ENCODE measurements around the gene MBOAT7. TPM values are rescaled to one million over a fixed set of nuclear protein-coding genes. Genes with fewer than 3 reads are reported as not detected.

MBOAT7 gene
- total RNA-seq, 1 experiment from 2014 or later, result 100 TPM

DNA sequence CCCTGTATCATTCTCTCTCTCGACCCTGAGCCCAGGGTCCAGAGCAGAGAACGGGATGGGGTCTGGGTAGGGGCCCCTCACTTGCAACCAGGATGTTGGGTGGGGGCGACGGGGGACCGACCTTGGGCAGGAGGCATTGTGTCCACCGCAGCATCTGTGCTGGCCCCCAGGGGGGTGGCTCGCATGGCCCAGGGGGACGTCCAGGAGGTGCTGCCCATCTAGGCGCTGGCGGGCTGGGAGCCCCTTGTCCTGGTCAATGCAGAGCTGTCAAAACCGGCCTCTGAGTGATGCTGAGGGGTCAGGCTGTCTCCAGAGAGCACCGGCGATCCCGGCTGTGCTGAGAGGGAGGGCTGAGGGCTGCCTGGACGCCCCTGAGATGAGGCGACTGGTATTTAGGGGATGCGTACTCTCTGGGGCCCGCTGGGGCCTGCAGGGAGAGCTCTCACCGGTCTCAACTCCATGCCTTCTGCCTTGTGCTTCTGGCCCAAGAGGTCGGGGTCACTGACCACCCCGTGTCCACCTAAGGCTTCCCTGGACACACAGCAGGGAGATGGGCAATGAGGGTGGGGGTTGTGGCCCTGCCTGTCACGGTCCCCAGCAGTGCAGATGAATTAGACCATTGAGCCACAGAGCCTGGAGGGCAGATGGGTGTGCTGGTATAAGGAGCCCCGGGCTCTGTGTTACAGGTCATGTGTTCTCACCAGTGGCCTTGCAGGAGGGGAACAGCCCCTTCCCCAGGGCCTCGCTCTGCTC lies 19.9 kb upstream of the MBOAT7 start:
- no peak overlapping the region for H4K91ac ChIP-seq (ENCODE audit: insufficient read length, low read depth, low read length)
- peaks cover 3% of the 10 kb centered on the region for H4K20me1 ChIP-seq (ENCODE audit: control insufficient read depth, insufficient read depth, insufficient read length)
- peaks cover 3% of the 10 kb centered on the region for H3K27me3 Mint-ChIP-seq (ENCODE audit: low read depth)
- H3K27me3 ChIP-seq (ENCODE audit: insufficient read depth, low read length), result no peaks in the 10 kb centered on the region
- H2BK120ac ChIP-seq (ENCODE audit: low read depth, low read length, poor library complexity, severe bottlenecking), result no peak overlapping the region
- no peak overlapping the region for H2BK5ac ChIP-seq (ENCODE audit: insufficient read length, low read length)
- no peaks in the 10 kb centered on the region for H3K79me1 ChIP-seq (ENCODE audit: insufficient read depth, low read depth, low read length, poor library complexity, severe bottlenecking)
- H4K8ac ChIP-seq (replicated peaks; ENCODE audit: insufficient read length, low read depth, low read length), result no peak overlapping the region
- no peak overlapping the region for H3T11ph ChIP-seq (ENCODE audit: low read length)
- DNase-seq, result peak; percentile 67
- H3K4me3 Mint-ChIP-seq, result peak overlapping the region in 1 of 2 experiments; percentile 44; a peak in 1 of 5 replicates
- H3K27ac Mint-ChIP-seq, result peak overlapping the region in 2 of 3 experiments; percentile 44 to 85; a peak in 2 of 7 replicates
- no peak overlapping the region for H2AK5ac ChIP-seq (ENCODE audit: insufficient read length, low read length)
- no peak overlapping the region for H2BK20ac ChIP-seq (ENCODE audit: low read depth, low read length, poor library complexity, severe bottlenecking)
- no peak overlapping the region for H2AFZ ChIP-seq (ENCODE audit: low read length)
- no peak overlapping the region for H3K9ac ChIP-seq (ENCODE audit: extremely low read depth, insufficient read length, low read length)
- no peaks in the 10 kb centered on the region for H3K23me2 ChIP-seq (ENCODE audit: insufficient read length, low read depth, low read length, poor library complexity, severe bottlenecking)
- no peak overlapping the region for H2BK15ac ChIP-seq (ENCODE audit: low read depth, low read length)
- H3K4ac ChIP-seq (ENCODE audit: low read depth, low read length), result no peak overlapping the region
- TF ChIP-seq, protein P1, sequence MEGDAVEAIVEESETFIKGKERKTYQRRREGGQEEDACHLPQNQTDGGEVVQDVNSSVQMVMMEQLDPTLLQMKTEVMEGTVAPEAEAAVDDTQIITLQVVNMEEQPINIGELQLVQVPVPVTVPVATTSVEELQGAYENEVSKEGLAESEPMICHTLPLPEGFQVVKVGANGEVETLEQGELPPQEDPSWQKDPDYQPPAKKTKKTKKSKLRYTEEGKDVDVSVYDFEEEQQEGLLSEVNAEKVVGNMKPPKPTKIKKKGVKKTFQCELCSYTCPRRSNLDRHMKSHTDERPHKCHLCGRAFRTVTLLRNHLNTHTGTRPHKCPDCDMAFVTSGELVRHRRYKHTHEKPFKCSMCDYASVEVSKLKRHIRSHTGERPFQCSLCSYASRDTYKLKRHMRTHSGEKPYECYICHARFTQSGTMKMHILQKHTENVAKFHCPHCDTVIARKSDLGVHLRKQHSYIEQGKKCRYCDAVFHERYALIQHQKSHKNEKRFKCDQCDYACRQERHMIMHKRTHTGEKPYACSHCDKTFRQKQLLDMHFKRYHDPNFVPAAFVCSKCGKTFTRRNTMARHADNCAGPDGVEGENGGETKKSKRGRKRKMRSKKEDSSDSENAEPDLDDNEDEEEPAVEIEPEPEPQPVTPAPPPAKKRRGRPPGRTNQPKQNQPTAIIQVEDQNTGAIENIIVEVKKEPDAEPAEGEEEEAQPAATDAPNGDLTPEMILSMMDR (conservative IDR thresholded peaks at IDR 0.05), result no peak
- H3K9me3 ChIP-seq (ENCODE audit: control insufficient read depth, low read depth, low read length), result no peaks in the 10 kb centered on the region
- H3K4me2 ChIP-seq (ENCODE audit: insufficient read depth, insufficient read length, low read length), result no peak overlapping the region
- no peak overlapping the region for H3K23ac ChIP-seq (ENCODE audit: insufficient read length, low read depth, low read length)
- H3K4me1 ChIP-seq (ENCODE audit: insufficient read depth, low read length), result no peaks in the 10 kb centered on the region
- peaks cover 7% of the 10 kb centered on the region; the same call in 1 of the 2 replicates for H3K79me2 ChIP-seq (ENCODE audit: insufficient read depth, low read length)
- WGBS (ENCODE audit: extremely low coverage, insufficient read length, low lambda C conversion rate), result no CpG with 5 or more reads among the region's 24 CpGs
- peaks cover 54 to 67% (median 56%) of the 10 kb centered on the region in 3 experiments for H3K36me3 Mint-ChIP-seq (ENCODE audit: insufficient read depth in 1 of 3, low read depth in 3 of 3)
- no peak overlapping the region for H3K27ac ChIP-seq (ENCODE audit: insufficient read length, low read depth, low read length)
- H2BK12ac ChIP-seq (ENCODE audit: insufficient read length, low read depth, low read length), result no peak overlapping the region
- no peak overlapping the region for H4K5ac ChIP-seq (ENCODE audit: insufficient read length, low read depth, low read length)
- no peaks in the 10 kb centered on the region for H3K9me3 Mint-ChIP-seq
- H3K18ac ChIP-seq (ENCODE audit: insufficient read length, low read depth, low read length), result no peak overlapping the region
- peaks cover 25 to 40% of the 10 kb centered on the region in 2 experiments for H3K4me1 Mint-ChIP-seq
- no peak overlapping the region for H3K14ac ChIP-seq (ENCODE audit: insufficient read depth, low read length)
- H3K56ac ChIP-seq (ENCODE audit: insufficient read length, low read depth, low read length), result no peak overlapping the region

Measured in H9 (cell line).